ENCODE data around the gene ATP1A1.

The ATP1A1 gene

DNA sequence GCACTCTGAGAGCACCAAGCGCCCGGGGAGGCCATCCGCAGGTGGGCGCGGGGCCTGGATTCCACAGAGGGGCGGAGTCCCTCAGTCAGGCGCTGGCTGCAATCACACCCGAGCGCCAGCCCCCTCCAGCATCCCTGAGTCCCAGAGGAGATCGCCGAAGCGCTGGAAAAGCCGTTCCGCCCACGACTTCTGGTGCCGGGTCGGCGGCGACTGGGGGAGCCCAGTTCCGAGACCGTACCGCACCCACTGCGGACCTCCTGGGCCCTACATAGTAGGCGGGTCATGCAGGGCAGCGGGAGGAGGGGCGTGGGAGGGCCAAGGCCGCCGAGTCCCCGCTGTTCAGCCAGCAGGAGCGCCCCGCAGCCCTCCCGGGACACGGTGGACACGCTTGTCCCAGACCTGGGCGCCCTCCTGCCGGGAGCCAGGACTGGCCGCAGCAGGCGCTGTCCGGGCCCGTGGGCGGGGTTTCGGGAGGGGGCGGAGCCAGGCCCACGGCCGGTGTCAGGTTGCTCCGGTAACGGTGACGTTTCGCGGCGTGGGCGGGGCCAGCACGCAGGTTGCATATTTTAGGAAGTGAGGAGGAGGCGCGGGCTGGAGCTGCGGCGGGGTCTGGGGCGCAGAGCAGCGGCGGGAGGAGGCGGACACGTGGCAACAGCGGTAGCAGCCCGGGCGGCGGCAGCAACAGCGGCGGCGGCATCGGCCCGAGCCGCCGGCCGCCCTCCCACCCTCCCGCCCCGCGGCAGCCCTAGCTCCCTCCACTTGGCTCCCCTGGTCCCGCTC lies at the start of gene ATP1A1 (continued):
- no peak for TF ChIP-seq ZNF830 (tag by site-specific recombination; IDR thresholded peaks at IDR 0.05; ENCODE audit: low read depth)
- TF ChIP-seq ZNF670 (tag by site-specific recombination; IDR thresholded peaks at IDR 0.05; ENCODE audit: low read depth), result no peak
- peak; percentile 79 for TF ChIP-seq SP7 (tag by site-specific recombination; IDR thresholded peaks at IDR 0.05)
- peak; percentile 26; the same call in 1 of the 2 replicates for TF ChIP-seq HIC1 (tag by site-specific recombination; IDR thresholded peaks at IDR 0.05)
- no peak for TF ChIP-seq ZNF10 (tag by site-specific recombination; IDR thresholded peaks at IDR 0.05)
- no peak for TF ChIP-seq ZNF837 (tag by site-specific recombination; IDR thresholded peaks at IDR 0.05)
- TF ChIP-seq OVOL3 (tag by site-specific recombination; IDR thresholded peaks at IDR 0.05), result no peak
- TF ChIP-seq ZNF521 (tag by site-specific recombination; IDR thresholded peaks at IDR 0.05), result no peak
- no peak for TF ChIP-seq OSR2 (tag by site-specific recombination; IDR thresholded peaks at IDR 0.05)
- TF ChIP-seq ZNF280D (tag by site-specific recombination; IDR thresholded peaks at IDR 0.05), result no peak
- TF ChIP-seq GLI4 (tag by site-specific recombination; IDR thresholded peaks at IDR 0.05), result no peak
- TF ChIP-seq ZNF777 (tag by site-specific recombination; IDR thresholded peaks at IDR 0.05; ENCODE audit: borderline replicate concordance), result no peak
- no peak; the same call in 1 of the 2 replicates for TF ChIP-seq MYNN (tag by site-specific recombination; IDR thresholded peaks at IDR 0.05; ENCODE audit: borderline replicate concordance)
- TF ChIP-seq ZNF211 (tag by site-specific recombination; IDR thresholded peaks at IDR 0.05; ENCODE audit: low read depth), result no peak
- TF ChIP-seq ZNF600 (tag by site-specific recombination; IDR thresholded peaks at IDR 0.05), result peak; percentile 95
- TF ChIP-seq ZBTB26 (tag by site-specific recombination; optimal IDR thresholded peaks at IDR 0.05), result peak; percentile 46
- TF ChIP-seq ZNF341 (tag by site-specific recombination; IDR thresholded peaks at IDR 0.05; ENCODE audit: low read depth), result peak; percentile 97
- TF ChIP-seq ZNF404 (tag by site-specific recombination; IDR thresholded peaks at IDR 0.05), result no peak
- TF ChIP-seq ZNF248 (tag by site-specific recombination; IDR thresholded peaks at IDR 0.05), result no peak
- TF ChIP-seq, protein P1, sequence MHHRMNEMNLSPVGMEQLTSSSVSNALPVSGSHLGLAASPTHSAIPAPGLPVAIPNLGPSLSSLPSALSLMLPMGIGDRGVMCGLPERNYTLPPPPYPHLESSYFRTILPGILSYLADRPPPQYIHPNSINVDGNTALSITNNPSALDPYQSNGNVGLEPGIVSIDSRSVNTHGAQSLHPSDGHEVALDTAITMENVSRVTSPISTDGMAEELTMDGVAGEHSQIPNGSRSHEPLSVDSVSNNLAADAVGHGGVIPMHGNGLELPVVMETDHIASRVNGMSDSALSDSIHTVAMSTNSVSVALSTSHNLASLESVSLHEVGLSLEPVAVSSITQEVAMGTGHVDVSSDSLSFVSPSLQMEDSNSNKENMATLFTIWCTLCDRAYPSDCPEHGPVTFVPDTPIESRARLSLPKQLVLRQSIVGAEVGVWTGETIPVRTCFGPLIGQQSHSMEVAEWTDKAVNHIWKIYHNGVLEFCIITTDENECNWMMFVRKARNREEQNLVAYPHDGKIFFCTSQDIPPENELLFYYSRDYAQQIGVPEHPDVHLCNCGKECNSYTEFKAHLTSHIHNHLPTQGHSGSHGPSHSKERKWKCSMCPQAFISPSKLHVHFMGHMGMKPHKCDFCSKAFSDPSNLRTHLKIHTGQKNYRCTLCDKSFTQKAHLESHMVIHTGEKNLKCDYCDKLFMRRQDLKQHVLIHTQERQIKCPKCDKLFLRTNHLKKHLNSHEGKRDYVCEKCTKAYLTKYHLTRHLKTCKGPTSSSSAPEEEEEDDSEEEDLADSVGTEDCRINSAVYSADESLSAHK (tag by site-specific recombination; IDR thresholded peaks at IDR 0.05), result no peak; the same call in 1 of the 2 replicates
- TF ChIP-seq, protein P2, sequence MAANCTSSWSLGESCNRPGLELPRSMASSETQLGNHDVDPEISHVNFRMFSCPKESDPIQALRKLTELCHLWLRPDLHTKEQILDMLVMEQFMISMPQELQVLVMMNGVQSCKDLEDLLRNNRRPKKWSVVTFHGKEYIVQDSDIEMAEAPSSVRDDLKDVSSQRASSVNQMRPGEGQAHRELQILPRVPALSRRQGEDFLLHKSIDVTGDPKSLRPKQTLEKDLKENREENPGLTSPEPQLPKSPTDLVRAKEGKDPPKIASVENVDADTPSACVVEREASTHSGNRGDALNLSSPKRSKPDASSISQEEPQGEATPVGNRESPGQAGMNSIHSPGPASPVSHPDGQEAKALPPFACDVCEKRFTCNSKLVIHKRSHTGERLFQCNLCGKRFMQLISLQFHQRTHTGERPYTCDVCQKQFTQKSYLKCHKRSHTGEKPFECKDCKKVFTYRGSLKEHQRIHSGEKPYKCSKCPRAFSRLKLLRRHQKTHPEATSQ (tag by site-specific recombination; IDR thresholded peaks at IDR 0.05), result no peak
- peak; percentile 44; the same call in 1 of the 2 replicates for TF ChIP-seq ZNF610 (tag by site-specific recombination; IDR thresholded peaks at IDR 0.05; ENCODE audit: borderline replicate concordance)
- TF ChIP-seq ZFP69B (tag by site-specific recombination; IDR thresholded peaks at IDR 0.05), result peak; percentile 59; the same call in 1 of the 2 replicates
- no peak for TF ChIP-seq ZNF768 (tag by site-specific recombination; IDR thresholded peaks at IDR 0.05)
- no peak for TF ChIP-seq ZBTB6 (tag by site-specific recombination; IDR thresholded peaks at IDR 0.05)
- TF ChIP-seq, protein P3, sequence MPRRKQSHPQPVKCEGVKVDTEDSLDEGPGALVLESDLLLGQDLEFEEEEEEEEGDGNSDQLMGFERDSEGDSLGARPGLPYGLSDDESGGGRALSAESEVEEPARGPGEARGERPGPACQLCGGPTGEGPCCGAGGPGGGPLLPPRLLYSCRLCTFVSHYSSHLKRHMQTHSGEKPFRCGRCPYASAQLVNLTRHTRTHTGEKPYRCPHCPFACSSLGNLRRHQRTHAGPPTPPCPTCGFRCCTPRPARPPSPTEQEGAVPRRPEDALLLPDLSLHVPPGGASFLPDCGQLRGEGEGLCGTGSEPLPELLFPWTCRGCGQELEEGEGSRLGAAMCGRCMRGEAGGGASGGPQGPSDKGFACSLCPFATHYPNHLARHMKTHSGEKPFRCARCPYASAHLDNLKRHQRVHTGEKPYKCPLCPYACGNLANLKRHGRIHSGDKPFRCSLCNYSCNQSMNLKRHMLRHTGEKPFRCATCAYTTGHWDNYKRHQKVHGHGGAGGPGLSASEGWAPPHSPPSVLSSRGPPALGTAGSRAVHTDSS (tag by site-specific recombination; IDR thresholded peaks at IDR 0.05), result no peak
